GM21529 (cell line): ENCODE measurements around the gene ABHD6.
"Not testable (repeated sequence)": the region's sequence is repeated elsewhere in the genome, so short reads cannot be mapped to it uniquely, and the experiment has no call there.

Experiments
- ATAC-seq: cut with Tn5 transposase; IDR thresholded peaks from one replicate; pipeline ENCODE4 v1.9.1; 2021; ENCODE audit not compliant: unreplicated experiment

ABHD6 gene, protein sequence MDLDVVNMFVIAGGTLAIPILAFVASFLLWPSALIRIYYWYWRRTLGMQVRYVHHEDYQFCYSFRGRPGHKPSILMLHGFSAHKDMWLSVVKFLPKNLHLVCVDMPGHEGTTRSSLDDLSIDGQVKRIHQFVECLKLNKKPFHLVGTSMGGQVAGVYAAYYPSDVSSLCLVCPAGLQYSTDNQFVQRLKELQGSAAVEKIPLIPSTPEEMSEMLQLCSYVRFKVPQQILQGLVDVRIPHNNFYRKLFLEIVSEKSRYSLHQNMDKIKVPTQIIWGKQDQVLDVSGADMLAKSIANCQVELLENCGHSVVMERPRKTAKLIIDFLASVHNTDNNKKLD

DNA sequence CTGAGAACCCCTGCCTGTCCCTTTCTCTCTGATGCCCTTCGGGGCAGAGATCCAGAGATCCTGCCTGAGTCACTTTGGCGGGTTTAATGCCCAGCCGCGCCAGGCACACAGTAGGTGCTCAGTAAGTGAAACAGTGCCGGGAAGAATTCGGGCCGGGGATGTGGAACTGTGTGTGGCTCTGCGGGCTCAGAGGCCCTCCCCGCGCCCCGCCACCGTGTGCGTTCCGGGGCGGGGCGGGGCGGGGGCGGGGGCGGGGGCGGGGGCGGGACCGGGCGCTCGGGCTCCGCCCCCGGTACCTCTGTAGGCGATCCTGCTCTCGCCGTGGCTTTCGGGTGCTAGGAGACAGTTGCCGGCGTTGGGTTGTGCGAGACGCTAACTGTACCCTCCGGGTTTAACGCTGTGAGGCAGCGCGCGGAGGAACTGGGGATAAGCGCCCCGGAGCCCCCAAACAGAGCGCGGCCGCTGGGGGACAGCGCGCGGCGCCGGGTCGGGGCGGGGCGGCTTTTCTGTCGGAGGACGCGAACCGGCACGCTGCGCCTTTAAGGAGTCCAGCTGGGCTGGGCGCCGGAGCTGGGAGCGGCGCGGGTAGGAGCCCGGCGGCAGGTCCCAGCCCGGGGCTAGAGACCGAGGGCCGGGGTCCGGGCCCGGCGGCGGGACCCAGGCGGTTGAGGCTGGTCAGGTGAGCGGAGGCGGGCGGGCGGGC is at the start of gene ABHD6:
ABHD6 (plus strand) TSS at position 555 of the 703 bp plus-strand sequence. CDS start 18,795 bp downstream, outside the sequence.
- peak; percentile 76 for ATAC-seq

DNA sequence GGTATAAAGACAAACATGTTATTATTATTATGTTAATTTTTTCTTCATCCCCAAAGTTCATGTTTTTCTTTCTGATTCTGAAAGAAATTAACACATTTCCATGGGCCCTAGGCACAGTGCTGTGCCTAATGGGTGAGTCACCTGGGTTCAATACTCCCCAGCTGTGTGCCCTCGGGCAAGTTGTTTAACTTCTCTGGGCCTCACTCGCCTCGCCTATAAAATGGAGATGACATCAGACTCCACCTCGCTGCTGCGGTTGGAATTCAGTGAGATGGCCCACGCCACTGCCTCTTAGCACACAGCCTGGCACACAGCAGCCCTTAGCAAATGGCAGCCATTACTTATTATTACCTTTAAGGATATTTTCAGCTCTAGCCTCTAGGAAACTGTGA is 49.4 kb upstream of the ABHD6 start:
- ATAC-seq, result no peak

DNA sequence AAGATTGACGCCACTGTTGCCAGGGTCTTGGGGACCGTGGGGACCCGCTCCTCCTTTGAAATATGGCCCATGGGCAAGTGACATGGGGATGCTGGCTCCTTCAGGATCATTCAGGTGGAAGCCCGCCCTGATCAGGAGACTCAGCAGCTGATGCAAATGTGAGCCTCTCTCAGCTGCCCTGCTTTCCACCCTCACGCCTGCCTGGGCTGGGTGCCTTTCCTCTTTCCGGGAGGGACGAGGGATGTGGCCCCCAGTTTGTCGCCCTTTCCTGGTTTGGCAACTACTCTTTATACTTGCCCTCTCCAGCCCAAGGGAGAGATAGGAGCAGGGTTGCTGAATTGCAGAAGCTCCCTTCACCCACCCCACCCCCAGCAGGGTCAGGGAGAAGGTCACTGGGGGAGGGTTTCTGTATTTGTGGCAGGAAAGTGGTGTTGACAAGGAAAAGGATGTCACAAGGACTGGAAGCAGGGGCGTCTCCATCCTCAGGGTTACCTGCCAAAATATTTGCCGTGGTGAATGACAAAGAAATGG is 48.6 kb upstream of the ABHD6 start:
- ATAC-seq, result no peak

DNA sequence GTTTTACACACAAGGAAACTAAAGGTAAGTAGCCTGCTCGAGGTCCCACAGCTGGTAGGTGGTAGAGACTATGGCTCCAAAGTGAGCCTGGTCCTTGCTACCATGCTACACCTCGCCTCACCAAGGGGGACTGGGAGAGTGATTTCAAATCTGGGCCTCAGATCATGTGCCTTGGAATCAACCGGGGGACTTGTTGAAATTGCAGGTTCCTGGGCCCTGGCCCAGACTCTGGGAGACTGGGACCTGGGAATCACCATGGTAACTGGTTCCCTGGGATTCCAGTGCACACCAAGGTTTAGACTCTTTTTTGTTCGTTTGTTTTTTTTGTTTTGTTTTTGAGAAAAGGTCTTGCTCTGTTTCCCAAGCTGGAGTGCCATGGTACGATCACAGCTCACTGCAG is 47.9 kb upstream of the ABHD6 start:
- ATAC-seq, result no peak

DNA sequence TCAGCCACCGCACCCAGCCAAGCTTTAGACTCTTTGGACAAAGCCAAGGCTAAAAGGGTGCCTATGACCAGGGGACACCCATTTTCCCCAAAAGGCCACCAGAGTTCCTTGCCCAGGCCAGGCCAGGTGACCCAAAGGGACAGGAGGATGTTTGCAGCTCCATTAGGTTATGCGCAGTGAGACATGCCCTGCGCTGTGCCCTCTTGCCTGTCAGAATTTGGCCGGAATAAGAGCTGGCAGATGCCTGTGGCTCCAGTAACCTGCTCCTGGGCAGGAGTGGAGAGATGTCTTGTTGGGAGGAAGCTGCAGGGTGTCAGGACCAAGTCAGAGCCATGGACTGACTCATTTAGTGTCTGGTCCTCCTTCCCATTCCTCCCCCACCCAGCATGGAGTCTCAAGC is 47.3 kb upstream of the ABHD6 start:
- ATAC-seq, result no peak

DNA sequence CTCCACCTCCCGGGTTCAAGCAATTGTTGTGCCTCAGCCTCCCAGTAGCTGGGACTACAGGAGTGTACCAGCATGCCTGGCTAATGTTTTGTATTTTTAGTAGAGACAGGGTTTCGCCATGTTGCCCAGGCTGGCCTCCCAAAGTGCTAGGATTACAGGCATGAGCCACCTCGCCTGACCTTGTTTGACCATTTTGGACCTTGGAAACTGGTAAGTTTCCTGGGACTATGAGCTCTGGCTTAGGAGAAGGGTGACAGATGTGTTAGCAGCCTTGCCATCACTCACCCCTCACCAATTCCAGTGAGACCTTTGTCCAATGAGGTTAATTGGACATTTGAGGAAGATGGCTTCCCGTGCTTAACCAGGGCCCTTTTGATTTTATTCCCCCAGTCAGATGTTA is 46.7 kb upstream of the ABHD6 start:
- ATAC-seq, result no peak

DNA sequence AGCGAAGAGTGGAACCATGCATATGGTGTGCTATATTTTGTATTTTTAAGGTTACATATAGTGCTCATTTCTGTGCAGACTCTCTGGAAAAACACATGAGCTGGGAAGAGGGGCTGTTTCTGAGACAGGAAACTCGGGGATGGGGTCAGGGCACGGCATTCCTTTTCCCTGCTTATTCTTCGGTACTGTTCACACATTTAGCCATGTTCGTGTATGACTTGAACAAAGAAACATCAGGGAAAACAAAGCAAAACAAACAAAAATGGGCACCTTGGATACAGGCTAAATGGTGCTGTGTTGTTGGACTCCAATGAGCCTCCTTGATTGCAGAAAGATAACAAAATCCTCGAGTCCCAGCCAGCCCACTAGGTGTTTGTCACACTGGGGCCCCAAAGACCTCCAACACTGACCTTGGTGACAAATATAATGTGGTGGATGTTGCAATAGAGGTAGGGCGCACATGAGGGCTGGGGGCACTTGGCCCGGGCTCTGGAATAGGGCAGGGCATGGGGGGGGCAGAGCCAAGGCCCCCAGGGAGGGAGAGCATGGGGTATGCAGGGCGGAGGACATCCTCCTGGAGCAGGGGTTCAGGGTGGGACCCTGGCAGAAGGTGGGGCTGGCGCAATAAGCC is 46.1 kb upstream of the ABHD6 start:
- no peak for ATAC-seq

DNA sequence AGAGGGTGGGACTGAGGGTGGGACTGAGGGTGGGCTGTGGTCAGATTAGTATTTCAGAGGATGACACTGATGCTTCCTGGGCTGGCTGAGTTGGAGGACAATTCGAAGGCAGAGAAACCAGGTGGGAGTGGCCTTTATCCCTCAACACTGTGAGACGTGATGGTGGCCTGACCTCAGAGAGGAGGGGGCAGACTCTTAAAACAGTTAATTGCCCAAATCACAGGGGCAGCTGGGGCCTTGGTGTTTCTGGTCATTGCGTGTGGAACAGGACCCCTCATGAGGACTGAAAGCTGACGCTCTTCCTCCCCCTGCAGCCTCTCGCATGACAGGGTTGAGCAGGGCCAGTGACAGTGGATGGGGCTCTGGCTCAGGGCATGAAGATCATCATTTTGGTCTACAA is 45.5 kb upstream of the ABHD6 start:
- ATAC-seq, result no peak

DNA sequence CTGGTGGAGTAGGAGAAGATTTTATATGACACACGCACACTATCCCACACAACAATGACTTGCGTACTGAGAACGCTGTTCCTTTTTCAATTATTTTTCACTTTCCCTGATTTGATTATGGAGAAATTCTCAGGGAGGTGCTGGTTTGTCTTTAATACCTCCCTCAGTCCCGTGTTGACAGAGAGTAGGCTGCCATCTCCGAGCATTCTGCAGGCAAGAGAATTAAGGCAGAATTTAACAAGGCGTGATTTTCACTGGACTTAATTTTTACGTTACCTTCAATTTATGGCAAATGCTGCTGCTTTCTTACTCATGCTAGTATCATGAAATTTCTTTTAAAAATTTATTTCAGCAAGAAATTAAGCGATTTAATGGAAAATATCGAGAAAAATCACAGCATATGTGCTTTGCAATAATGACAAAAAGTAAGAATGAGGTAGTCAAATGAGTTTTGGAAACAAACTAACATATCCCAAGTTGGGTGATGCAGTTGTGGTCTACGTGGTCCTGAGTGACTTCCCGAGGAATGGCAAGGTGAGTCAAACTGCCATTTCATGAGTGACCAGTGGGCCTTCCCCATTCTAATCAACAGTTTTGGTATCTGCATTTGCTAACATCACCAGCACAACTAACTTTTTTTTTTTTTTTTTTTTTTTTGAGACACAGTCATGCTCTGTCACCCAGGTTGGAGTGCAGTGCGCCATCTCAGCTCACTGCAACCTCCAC is 43.7 kb upstream of the ABHD6 start:
- no peak for ATAC-seq

DNA sequence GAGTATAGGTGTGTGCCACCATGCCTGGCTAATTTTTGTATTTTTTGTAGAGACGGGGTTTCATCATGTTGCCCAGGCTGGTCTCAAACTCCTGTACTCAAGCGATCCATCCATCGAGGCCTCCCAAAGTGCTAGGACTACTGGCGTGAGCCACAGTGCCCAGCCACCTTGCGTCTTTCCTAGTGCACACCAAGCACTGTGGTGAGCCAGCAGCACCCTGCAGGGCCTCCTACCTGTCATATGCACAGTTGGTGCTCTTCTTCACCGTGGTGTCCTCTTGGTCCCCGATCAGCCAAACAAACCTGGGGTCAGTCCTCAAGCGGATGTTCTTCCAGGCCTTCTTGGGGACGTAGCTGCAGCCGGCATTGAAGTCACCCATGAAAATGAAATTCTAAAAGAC is 40.0 kb upstream of the ABHD6 start:
- no peak for ATAC-seq

DNA sequence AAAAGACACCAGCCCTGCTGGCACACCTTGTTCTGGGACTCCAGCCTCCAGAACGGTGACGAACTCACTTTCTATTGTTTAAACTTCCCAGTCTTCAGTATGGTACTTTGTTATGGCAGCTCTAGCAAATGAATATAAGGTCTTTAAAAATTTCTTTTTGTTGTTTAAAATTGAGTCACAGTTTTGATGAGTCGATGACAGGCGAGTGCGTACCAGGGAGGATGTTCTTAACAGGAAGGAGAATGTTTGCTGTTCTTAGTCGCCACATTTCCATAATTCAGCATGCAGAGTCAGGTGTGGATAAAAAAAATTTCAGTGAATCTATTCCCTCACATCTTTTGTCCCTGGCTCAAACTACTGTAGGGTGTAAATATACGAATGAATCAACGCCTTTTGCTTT is 39.2 kb upstream of the ABHD6 start:
- ATAC-seq, result no peak

DNA sequence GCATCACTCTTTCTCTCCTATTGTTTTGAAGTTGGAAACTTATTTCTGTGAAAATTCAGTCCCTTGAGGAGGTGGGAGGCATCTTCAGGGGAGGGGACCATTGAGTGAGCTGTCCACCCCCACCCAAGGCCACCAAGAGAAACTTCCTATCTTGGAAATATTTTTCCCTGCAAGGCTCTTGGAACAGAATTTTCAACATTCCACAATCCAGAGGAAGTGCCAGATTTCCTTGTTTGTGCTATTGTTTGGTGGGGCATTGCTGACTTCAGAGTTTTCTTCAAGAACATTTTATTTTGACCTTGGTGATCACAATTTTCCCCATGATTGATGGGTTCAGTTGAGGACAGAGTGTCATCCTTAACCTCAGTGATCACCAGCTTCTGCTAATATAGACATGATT is 38.8 kb upstream of the ABHD6 start:
- ATAC-seq, result no peak

DNA sequence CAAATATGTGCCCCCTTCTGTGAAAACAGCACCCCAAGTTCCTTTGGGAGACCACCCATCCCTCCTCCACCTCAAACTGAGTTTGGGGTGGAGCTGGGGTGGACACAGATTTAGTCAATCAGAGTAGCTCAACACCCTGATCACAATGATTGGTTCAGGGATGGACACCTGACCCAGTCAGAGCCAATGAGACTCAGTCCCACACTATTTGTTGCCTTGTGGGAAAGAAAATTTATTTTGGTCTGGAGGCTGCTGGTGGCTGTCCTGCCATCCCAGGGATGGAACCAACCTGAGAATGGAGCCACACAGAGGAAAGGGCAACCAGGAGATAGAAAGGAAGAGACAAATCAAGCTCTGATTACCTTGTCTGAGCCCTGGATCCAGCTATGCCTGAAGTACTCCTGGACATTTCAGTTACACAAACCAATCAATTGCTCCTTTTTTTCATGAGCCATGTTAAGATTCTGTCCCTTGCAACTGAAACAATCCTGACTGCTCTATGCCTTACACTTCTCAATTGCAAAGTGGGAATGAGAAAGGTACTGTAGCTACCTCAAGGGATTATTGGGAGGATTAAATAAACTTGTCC is 37.4 kb upstream of the ABHD6 start:
- no peak for ATAC-seq

DNA sequence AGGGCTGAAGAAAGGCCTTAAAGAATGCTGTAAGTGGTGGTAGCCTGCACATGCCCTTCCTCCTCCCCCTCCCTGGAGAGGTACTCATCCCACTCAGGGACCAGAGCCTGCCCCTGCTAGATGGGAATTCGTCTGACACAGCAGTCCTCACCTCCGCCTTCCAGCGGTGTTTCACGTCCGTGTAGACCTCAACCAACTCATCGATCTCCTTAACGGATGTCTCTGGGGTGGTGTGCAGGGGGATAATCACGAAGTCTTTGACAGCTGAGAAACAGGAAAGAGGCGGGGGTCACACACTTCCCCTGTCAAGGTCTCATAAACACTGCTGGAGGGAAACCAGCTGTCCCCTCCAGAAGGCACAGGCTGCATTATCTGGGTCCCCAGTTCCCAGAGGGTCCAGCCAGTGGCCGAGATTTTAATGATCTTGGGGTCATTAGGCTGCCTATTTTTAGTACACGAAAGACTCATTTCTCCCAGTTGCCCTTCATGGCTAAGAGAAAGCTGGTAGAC is 36.7 kb upstream of the ABHD6 start:
- ATAC-seq, result no peak

DNA sequence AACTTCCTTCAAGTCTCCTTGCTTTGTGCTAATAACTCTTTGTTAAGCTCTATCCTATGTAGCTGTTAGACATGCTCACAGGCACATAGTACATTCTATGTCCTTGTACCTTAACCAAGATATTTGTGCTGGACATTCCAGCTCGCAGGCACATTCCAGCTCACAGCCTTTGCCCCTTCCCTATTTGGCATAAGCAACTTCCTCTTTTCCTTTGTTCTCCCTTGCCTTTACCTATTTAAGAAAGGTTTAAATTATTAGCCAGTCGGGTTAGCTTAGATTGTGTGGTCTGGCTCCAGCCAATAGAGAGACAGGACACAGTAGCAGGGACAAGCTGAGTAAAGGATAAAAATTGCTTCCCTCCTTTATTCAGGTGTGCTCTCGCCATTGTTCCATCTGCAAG is 36.1 kb upstream of the ABHD6 start:
- not testable (repeated sequence) for ATAC-seq

DNA sequence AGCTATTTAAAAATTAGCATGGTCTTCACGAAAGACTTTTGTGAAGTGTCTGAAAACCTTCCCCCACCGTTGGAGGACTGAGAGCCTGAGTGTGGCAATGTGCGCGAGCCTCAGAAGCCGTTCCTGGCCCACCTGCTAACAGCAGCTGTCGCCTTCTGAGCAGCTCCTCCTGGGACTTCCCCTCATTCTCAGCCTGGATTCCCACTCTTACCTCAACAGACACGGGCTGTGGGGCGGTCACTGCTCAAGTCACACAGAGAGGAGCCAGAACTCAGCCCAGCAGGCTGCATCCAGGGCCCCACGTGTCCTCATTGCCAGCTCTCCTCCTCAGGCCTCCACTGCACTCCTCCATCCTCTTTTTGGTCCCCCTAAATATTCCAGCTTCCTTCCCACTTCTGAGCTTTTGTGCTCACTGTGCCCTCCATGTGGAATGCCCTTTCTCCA is 34.7 kb upstream of the ABHD6 start:
- ATAC-seq, result peak; percentile 78

DNA sequence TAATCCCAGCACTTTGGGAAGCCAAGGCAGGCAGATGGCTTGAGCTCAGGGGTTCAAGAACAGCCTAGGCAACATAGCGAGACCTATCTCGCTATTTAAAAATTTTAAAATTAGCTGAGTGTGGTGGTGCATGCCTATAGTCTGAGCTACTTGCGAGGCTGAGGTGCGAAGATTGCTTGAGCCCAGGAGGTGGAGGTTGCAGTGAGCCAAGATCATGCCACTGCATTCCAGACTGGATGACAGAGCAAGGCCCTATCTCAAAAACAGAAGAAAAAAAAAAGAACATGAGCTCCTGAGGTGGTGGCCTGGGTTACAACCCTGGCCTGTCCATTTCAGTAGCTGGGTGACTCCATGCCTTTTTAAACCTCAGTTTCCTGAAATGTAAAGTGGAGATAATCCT is 34.1 kb upstream of the ABHD6 start:
- ATAC-seq, result no peak

DNA sequence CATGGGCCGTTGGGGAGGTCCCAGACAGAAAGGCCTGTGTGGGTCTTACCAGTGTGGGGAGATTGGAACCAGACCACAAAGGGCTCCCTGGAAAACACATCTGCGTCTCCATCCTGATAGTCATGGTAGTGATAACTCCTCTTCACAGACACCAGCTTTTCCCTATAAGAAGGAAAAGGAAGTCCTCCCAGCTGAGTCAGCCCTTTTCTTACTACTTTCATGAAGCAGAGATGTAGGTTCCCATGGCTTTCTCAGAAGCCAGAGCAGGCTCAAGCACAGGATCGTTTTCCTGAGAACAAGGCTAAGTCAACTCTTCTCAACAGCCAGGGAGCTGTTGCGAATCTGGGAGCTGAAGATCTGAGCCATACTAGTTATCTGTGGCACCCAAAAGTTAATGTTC is 32.9 kb upstream of the ABHD6 start:
- ATAC-seq, result no peak

DNA sequence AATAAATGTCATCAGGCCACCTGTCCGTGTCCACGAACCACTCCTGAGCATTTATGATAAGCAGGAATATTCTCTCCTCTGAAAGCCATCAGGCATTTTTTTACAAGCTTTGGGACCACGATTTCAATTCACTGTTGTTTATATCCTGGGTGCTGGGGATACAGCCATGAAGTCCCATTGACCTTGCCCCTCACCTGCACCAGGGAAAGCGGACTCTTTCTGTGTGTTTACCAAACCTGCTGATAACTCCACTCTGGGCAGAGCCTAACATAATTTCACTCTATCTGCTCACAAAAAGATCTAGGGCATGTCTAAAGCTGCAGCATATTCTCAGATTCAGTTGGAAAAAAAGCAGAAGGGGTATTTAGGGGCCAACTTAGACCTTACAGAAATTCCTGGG is 31.6 kb upstream of the ABHD6 start:
- no peak for ATAC-seq

DNA sequence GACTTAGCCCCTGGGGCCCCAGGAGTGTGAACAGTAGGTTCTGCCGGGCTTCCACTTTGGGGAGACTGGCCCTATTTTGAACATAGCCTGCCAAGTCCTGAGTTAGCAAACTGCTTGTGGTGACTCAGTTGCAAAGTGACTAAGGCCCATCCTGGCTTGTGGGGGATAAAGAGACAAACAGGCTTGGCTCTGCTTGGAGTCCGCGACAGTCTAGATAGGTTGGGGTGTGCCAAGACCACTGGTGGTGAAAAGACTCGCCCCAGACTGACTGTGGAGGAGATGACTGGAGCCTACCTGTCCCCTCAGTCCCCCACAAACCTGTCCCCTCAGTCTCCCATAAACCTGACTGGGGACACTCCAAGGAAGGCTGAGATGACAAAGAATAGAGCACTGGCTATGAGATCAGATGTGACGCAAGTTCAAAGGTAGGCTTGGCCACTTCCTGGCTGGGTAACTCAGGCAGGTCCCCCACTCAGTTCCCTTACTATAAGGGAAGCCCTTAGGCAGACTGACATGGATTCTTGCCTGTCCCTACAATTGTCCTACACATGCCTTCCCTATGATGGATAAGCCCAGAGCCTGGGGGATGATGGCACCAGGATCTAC is 31.1 kb upstream of the ABHD6 start:
- no peak for ATAC-seq
